Urinary bladder (tissue), 4 donors: Measurements from ENCODE around the gene NBDY. TPM values are rescaled to one million over a fixed set of nuclear protein-coding genes. Genes with fewer than 3 reads are reported as not detected.
"Not testable (repeated sequence)": the region's sequence is repeated elsewhere in the genome, so short reads cannot be mapped to it uniquely, and the experiment has no call there.

Experiments
- DNase-seq: peaks from one replicate; pipeline ENCODE4 v3.0.0-alpha.2; 2015; ENCODE audit errors: extremely low spot score
- H3K27ac ChIP-seq: one replicate; pipeline ENCODE4 v1.5.1; 2013; ENCODE audit warnings: low read depth, mild to moderate bottlenecking, moderate library complexity
- H3K36me3 ChIP-seq: one replicate; pipeline ENCODE4 v1.6.1; 2013; ENCODE audit warnings: mild to moderate bottlenecking, moderate library complexity; ENCODE audit not compliant: insufficient read depth
- H3K4me1 ChIP-seq: one replicate; pipeline ENCODE4 v1.6.1; 2013; ENCODE audit warnings: mild to moderate bottlenecking, moderate library complexity; ENCODE audit not compliant: insufficient read depth
- H3K4me3 ChIP-seq: one replicate; pipeline ENCODE4 v1.5.1; 2013; ENCODE audit warnings: low read depth, low read length
- WGBS: extraction: QIAGEN DNeasy Blood & Tissue Kit; methylation state at CpG from one replicate; pipeline ENCODE4 v1.1.7; 2013; 5-methylcytosine and 5-hydroxymethylcytosine counted together
- polyA plus RNA-seq: library from polyadenylated mRNA; stranded (reverse); fragments of 200-250 nt; gene quantifications from one replicate; pipeline ENCODE4 v1.2.3, GENCODE V29; 2013
- total RNA-seq: library from RNA; depleted of rRNA; stranded (reverse); fragments of >200 nt; gene quantifications from one replicate; pipeline ENCODE4 v1.2.3, GENCODE V29; 2014
- donor health status: healthy with polysubstance abuse.
- donor health status: healthy.

Gene NBDY
- total and polyA plus RNA-seq, 2 donors, result 9.3 to 40.0 TPM

DNA sequence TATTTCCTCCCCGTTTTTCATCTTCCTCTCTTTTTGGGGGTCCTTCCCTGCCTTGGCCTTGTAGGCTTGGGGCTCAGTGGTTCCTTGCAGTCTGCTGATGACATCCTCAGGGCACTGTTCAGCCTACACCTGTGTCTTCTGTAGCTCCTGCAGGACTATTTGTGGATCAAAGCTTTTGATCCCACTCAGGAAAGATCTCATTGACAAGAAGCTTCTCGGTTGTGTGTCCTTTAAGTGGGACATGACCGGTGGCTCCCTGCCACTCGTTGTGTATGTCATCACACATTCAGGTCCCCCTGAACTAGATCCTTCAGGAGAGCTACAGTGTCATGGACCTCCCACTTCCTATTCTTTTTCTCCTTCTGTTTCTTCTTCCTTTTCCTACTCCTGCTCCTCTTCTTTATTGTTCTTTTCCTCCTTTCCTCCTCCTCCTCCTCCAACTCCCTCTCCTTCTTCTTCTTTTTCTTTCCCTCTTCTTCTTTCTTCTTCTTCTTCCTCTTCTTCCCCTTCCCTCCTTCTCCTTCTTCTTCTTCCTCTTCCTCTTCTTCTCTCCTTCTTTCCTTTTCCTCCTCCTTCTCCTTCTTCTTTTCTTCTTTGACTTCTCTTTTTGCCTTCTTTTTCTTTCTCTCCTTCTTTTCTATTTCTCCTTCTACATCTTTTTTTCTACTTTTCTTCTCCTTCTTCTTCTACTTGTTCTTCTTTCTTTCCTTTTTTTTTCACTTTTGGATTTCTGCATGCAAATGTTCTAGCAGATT lies 67.8 kb downstream of the NBDY start:
- Histone ChIP-seq H3K4me3 (no peak overlapping the region), H3K4me1 (no peaks in the 10 kb centered on the region), H3K36me3 (no peaks in the 10 kb centered on the region), H3K27ac (no peak overlapping the region)
- 91% methylated on average over 4 of the region's 4 CpGs for WGBS
- DNase-seq, result no peak

DNA sequence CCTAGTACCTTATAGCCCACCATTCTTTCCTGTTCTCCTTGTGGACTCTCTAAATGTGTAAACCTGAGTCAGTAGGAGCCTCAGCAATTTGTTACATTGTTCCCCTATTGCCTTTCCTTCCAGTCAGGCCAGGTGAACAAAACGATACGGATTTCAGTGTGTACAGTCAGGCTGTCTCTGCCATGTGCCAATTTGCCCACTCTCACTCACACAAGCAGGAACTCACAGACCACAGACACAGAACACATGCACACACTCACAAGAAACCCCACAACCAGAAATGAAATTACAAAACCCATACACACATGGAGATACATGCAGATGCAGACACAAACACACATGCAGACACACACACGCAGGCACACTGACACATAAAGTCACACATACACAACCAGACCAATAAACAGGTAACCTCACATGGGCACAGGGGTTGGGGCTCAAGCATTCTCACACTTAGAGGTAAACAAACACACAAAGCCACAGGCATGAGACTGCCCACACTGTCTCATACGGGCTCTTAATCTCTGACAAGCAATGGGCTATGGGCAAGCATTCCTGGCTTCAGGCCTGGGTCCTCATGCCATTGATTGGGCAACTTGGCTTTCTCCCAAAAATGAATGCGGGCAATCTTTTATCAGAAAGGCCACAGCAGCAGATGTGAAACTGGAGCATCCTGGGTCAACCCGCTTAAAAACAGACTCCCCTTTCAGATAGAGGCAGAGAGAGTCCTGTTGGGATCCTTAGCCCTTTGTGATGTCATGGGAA lies 68.7 kb downstream of the NBDY start:
- Histone ChIP-seq H3K4me3 (no peak overlapping the region), H3K4me1 (no peaks in the 10 kb centered on the region), H3K27ac (no peak overlapping the region), H3K36me3 (no peaks in the 10 kb centered on the region)
- DNase-seq, result no peak
- WGBS, result 57% methylated on average over 6 of the region's 6 CpGs

DNA sequence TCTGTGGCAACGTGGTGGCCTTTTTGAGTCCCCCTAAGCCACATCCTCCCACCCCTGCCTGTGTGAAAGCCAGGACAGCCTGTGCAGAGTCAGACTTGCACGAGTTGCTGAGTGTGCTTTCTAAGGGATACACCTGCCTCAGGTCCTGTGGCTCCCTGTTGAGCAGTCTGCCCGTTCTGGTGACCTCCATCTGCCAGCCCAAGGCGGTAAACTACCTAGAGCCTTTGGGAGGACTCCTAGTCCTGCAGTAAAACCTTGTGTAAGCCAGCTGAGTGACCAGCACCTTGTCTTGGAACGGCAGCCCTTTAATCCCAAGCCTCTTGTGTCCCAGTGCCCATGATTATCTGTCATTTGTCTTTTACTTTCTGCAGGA lies 69.3 kb downstream of the NBDY start:
- no peak for DNase-seq
- Histone ChIP-seq H3K4me3 (no peak overlapping the region), H3K4me1 (no peaks in the 10 kb centered on the region), H3K27ac (no peak overlapping the region), H3K36me3 (no peaks in the 10 kb centered on the region)
- WGBS, result 75% methylated on average over 5 of the region's 5 CpGs

DNA sequence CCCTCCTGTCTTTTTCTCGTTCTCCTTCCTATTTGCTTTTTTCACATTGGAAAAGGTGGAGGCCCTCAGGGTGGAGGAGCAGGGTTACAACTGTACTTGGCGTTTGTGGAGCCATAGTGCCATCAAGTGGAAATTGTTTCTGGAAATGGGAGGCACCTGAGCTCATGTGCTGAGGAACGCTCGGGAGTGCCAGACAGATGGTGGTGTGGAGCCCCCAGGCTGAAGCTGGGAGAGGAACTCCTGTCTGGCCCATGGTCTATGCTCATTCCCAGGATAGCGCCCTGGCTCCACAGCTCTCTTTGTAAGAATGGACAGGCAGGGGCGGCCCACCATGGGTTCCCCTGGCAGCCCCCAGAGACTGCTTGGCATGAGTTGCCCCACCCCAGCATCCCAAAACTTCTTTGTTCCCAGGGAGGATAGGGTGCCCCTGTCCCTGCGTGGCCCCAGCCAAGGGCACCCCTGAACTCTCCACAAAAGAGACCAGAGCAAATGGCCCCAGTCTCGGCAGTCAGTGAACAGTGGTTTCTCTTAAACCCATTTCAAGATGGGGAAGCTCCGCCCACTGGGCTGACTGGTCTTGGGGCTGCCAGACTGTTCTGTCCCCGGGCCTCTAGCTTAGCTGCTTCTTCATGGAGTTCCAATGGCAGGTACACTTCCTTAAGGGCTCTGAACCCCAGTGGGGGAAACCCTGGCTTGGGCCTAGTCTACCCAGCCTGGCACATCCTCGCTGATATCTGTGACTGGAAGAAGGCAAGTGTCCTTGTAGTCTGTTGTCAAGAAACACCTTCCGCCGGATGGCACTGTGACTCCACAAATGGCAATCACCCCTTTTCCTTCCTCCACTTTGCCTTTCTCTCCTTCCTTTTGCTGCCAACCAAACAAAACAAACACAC lies 70.1 kb downstream of the NBDY start:
- no peak overlapping the region for H3K4me3 ChIP-seq

DNA sequence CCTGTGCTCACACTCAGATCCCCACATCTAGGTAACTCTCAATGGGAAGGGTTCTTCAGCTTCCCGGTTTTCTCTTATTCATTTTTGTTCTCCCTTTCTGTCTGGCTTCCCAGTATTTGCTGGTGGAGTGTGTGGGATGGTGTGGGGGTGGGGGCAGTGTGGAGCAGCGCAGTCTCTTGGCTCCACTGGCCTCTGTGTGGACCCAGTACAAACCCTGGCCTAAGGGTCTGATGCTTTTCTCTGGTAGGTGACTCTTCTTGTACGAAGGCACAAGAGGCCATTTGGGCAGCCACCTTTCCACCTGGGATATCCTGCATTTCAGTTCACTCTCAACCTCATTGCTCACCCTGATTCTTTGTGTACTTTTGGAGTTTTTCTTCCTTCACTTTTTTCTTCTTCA lies 71.3 kb downstream of the NBDY start:
- H3K4me3 ChIP-seq, result no peak overlapping the region
- WGBS, result 79% methylated on average over 3 of the region's 3 CpGs
- H3K36me3 ChIP-seq, result no peaks in the 10 kb centered on the region
- DNase-seq, result no peak
- H3K4me1 ChIP-seq, result no peaks in the 10 kb centered on the region
- no peak overlapping the region for H3K27ac ChIP-seq

More for the DNA sequence above, 70.1 kb downstream of the NBDY start:
- Histone ChIP-seq H3K4me1 (no peaks in the 10 kb centered on the region), H3K36me3 (no peaks in the 10 kb centered on the region), H3K27ac (no peak overlapping the region)
- 90% methylated on average over 13 of the region's 13 CpGs for WGBS
- DNase-seq, result no peak

DNA sequence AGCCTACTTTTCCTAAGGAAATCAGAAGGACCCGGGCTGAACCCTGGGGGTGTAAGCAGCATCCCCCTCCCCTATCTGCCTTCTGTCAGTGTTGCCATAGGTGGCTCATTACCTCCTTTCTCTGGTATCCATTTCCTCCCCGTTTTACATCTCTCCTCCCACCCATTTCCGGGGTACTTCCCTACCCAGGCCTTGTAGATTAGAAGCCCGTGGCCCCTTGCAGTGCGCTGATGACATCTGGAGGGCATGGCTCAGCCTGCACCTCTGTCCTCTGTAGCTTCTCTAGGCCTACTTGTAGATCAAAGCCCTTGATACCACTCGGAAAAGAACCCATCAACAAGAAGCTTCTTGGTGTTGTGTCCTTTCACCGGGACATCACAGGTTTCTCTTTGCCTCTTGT lies 71.8 kb downstream of the NBDY start:
- 64% methylated on average over 7 of the region's 7 CpGs for WGBS
- DNase-seq, result no peak
- Histone ChIP-seq H3K4me3 (no peak overlapping the region), H3K27ac (no peak overlapping the region), H3K4me1 (no peaks in the 10 kb centered on the region), H3K36me3 (no peaks in the 10 kb centered on the region)

DNA sequence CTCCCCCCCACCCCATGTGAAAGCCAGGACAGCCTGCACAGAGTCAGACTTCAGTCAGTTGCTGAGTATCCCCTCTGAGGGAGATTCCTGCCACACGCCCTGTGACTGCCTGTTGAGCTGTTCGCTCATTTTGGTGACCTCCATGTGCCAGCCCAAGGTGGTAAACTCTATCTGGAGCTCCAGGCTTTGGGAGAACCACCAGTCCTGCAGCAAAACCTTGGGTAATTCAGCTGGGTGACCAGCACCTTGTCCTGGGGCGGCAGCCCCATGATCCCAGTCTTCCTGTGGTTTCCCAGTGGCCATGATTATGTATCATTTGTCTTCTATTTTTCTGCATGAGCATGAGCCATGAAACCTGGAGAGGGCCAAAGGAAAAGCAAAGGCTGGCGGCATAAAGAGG lies 73.4 kb downstream of the NBDY start:
- Histone ChIP-seq H3K4me1 (no peaks in the 10 kb centered on the region), H3K27ac (no peak overlapping the region), H3K4me3 (no peak overlapping the region), H3K36me3 (no peaks in the 10 kb centered on the region)
- no peak for DNase-seq
- 98% methylated on average over 4 of the region's 4 CpGs for whole genome bisulfite sequencing

DNA sequence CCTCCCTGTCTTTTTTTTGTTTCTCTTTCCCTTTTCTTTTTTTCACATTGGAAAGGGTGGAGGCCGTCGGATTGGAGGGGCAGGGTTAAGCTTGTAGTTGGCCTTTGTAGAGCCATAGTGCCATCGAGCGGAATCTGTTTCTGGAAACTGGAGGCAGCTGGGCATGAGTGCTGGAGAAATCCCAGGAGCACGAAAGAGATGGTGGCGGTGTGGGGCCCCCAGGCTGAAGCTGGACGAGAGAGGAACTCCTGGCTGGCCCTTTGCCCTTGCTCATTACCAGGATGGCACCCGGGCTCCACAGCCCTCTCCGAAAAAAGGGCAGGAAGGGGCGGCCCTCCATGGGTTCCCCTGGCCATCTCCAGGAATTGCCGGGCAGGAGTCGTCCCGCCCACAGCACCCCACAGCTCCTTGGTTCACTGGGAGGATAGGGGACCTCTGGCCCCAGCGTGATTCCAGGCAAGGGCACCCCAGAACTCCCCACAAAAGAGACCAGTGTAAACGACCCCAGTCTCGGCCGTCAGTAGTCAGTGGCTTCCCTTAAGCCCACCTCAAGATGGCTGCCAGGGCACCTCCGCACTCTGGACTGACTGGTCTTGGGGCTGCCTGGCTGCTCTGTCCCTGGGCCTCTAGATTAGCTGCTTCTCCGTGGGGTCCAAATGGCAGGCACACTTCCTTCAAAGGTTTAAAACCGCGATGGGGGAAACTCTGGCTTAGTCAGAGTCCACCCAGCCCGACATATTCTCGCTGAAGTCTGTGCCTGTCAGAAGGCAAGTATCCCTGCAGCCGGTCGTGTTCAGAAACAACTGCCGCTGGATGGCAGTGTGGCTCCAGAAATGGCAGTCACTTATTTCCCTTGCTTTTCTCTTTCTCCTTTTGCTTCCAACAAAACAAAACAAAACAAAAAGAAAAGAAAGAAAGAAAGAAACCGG lies 74.1 kb downstream of the NBDY start:
- H3K4me3 ChIP-seq, result no peak overlapping the region
- H3K27ac ChIP-seq, result no peak overlapping the region
- WGBS, result 52% methylated on average over 27 of the region's 27 CpGs
- no peaks in the 10 kb centered on the region for H3K4me1 ChIP-seq
- no peaks in the 10 kb centered on the region for H3K36me3 ChIP-seq
- no peak for DNase-seq

DNA sequence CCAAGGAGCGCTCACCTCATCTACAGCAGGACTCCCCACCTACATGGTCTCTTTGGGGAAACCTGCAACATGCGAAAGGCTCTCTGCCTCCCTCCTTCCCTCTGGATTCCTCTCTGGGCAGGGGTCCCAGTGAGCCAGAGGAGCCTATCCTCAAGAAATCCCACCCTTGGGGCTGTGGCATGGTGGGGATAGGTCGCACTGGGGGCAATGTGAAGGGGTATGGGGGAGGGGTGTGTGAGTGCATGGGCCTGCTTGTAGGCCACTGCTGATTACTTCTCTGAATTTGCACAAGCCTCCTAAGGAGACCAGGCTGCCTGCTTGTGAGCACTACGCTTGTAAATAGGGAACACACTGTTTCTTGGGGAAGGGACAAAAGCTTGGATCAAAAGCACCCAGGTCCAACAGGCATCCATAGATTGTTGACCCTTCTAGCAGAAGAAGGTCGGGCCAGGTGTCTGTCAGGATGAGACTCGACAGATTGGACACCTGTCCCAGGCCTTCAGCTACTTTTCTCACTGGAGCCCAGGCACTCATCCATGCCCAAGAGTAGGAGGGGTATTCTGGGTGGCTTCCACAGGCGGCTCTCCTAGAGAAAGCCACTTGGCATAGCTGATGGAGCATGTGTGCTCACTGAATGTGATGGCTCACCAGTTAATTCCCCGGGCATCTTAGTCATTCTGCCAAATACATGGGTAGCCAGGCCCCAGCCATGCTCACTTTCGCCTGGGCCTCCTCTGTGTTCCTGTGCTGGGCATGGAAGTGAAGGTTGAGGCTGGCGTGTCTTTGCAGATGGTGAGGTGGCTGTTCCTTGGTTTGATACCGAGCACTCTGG lies 75.0 kb downstream of the NBDY start:
- Histone ChIP-seq H3K36me3 (no peaks in the 10 kb centered on the region), H3K4me1 (no peaks in the 10 kb centered on the region), H3K4me3 (no peak overlapping the region), H3K27ac (no peak overlapping the region)
- DNase-seq, result no peak
- WGBS, result 74% methylated on average over 11 of the region's 11 CpGs

DNA sequence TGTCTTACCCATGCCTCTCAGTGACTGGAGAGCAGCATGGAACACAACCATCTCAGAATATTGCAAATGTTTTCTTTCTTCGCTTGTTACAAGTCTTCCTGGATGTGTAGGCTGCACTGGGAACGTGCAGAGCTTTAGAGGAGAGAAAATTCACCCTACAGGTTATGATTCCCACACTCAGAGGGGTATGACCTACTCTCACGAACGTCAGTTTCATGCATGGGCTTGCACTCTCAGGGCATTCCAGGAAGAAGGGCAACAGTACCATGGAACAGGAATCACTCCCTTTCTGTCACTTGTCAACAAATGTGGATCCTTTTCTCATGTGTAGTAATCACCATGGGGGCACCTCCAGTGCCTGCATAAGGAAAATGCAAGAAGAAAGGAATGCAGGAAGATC lies 75.8 kb downstream of the NBDY start:
- 85% methylated on average over 4 of the region's 4 CpGs for WGBS
- DNase-seq, result no peak
- Histone ChIP-seq H3K4me3 (no peak overlapping the region), H3K4me1 (no peaks in the 10 kb centered on the region), H3K36me3 (no peaks in the 10 kb centered on the region), H3K27ac (no peak overlapping the region)

DNA sequence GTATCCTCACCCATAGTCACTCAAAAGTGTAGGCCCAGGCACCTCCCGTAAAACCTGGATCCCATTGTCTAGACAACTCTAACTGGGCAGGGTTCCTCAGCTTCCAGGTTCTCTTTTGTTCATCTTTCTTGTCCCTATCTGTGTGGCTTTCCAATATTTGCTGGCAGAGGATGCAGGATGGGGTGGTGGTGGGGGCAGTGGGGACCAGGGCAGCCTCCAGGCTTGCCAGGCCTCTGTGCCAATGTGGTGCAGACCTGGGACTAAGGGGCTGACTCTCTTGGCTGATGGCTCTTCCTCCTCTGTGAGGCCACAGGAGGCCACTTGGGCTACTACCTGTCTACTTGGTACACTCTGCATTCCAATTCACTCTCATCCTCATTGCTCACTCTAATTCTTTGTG lies 76.4 kb downstream of the NBDY start:
- no peak for DNase-seq
- Histone ChIP-seq H3K36me3 (no peaks in the 10 kb centered on the region), H3K27ac (no peak overlapping the region), H3K4me3 (no peak overlapping the region), H3K4me1 (no peaks in the 10 kb centered on the region)
- 96% methylated on average over 1 of the region's 1 CpG for WGBS

DNA sequence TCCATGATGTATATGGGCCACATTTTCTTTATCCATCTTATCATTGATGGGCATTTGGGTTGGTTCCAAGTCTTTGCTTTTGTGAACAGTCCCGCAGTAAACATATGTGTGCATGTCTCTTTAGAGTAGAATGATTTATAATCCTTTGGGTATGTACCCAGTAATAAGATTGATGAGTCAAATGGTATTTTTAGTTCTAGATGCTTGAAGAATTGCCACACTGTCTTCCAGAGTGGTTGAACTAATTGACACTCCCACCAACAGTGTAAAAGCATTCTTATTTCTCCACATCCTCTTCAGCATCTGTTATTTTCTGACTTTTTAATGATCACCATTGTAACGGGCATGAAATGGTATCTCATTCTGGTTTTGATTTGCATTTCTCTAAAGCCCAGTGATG lies 77.1 kb downstream of the NBDY start:
- 90% methylated on average over 2 of the region's 2 CpGs for WGBS
- H3K4me3 ChIP-seq, DNase-seq: not testable (repeated sequence)

More for the DNA sequence above, 77.1 kb downstream of the NBDY start:
- H3K4me1 ChIP-seq, H3K27ac ChIP-seq, H3K36me3 ChIP-seq: not testable (repeated sequence)
